IMR-90 (cell line): ENCODE results near the gene FUS. TPM values are rescaled to one million over a fixed set of nuclear protein-coding genes. Genes with fewer than 3 reads are reported as not detected.
A peak's percentile ranks its signal among the peaks of the same experiment; 100 is the strongest.

Experiments
- ATAC-seq: fragments of 200-7000 bp; cut with Tn5 transposase; 2 replicates; pipeline ENCODE4 v1.9.1; 2020; ENCODE audit warnings: low read depth, mild to moderate bottlenecking, moderate library complexity
- BruUV-seq: library from RNA; stranded (reverse); fragments of 400-500 nt; replicated peaks from 2 replicates; lab custom pipeline; 2021; lab: Mats Ljungman, UMichigan
- CTCF ChIA-PET: fragments of 300-600 bp; formaldehyde crosslinking; extraction: SDS; loops from one replicate; lab custom pipeline; 2021; ENCODE audit warnings: antibody characterized with exemption; lab: Yijun Ruan, JAX
- POLR2A ChIA-PET: fragments of 300-600 bp; sonication (Branson Sonifier 250); formaldehyde crosslinking; loops from one replicate; lab custom pipeline; 2022; ENCODE audit warnings: antibody characterized with exemption; ENCODE audit not compliant: unreplicated experiment; lab: Charles Lee
- DNase-seq: peaks from one replicate; pipeline ENCODE4 v3.0.0; 2013
- H2AFZ ChIP-seq: replicated peaks from 2 replicates; pipeline ENCODE3; 2013; ENCODE audit warnings: low read length, mild to moderate bottlenecking; ENCODE audit not compliant: poor library complexity
- H2AK5ac ChIP-seq: 2 replicates; pipeline ENCODE4 v1.6.1; 2013; ENCODE audit warnings: low read depth, low read length, inconsistent platforms
- H2AK9ac ChIP-seq: replicated peaks from 2 replicates; pipeline ENCODE3; 2013; ENCODE audit warnings: mild to moderate bottlenecking, low read depth, low read length, moderate library complexity; ENCODE audit not compliant: poor library complexity
- H2BK120ac ChIP-seq: 2 replicates; pipeline ENCODE4 v1.6.1; 2013; ENCODE audit warnings: low read depth, low read length, inconsistent platforms
- H2BK15ac ChIP-seq: 3 replicates; pipeline ENCODE4 v1.6.1; 2013; ENCODE audit warnings: low read depth, low read length, inconsistent platforms
- H2BK20ac ChIP-seq: 2 replicates; pipeline ENCODE4 v1.6.1; 2013; ENCODE audit warnings: low read depth, mild to moderate bottlenecking, inconsistent platforms, low read length, moderate library complexity
- H2BK5ac ChIP-seq: 2 replicates; pipeline ENCODE4 v1.6.1; 2013; ENCODE audit warnings: mild to moderate bottlenecking, low read depth, low read length, inconsistent platforms; ENCODE audit not compliant: poor library complexity, severe bottlenecking
- H3K14ac ChIP-seq: replicated peaks from 2 replicates; pipeline ENCODE4 v1.6.1; 2013; ENCODE audit warnings: low read depth, low read length, inconsistent platforms
- H3K18ac ChIP-seq: 2 replicates; pipeline ENCODE4 v1.6.1; 2013; ENCODE audit warnings: low read depth, low read length, control low read depth
- H3K23ac ChIP-seq: 2 replicates; pipeline ENCODE4 v1.6.1; 2013; ENCODE audit warnings: low read depth, low read length, inconsistent platforms
- H3K27ac ChIP-seq: 2 replicates; pipeline ENCODE4 v1.5.1; 2013; ENCODE audit warnings: mild to moderate bottlenecking, control low read depth, low read length; ENCODE audit not compliant: insufficient read depth
- H3K27me3 ChIP-seq: 2 replicates; pipeline ENCODE4 v1.6.1; 2013; ENCODE audit warnings: low read length; ENCODE audit not compliant: control insufficient read depth, insufficient read depth
- H3K36me3 ChIP-seq: 2 replicates; pipeline ENCODE4 v1.6.1; 2013; ENCODE audit warnings: low read length, mixed read lengths; ENCODE audit not compliant: control insufficient read depth, insufficient read depth
- H3K4ac ChIP-seq: 2 replicates; pipeline ENCODE4 v1.6.1; 2013; ENCODE audit warnings: low read depth, low read length, inconsistent platforms
- H3K4me1 ChIP-seq: 2 replicates; pipeline ENCODE4 v1.6.1; 2013; ENCODE audit warnings: low read length, mixed read lengths; ENCODE audit not compliant: control insufficient read depth, insufficient read depth
- H3K4me2 ChIP-seq: 2 replicates; pipeline ENCODE4 v1.6.1; 2013; ENCODE audit warnings: low read depth, mild to moderate bottlenecking, control low read depth, low read length, moderate library complexity
- H3K4me3 ChIP-seq: 2 replicates; pipeline ENCODE4 v1.5.1; 2013; ENCODE audit warnings: low read depth, mild to moderate bottlenecking, control low read depth, low read length, moderate library complexity; ENCODE audit not compliant: insufficient read depth
- H3K56ac ChIP-seq: 2 replicates; pipeline ENCODE4 v1.6.1; 2013; ENCODE audit warnings: low read length, inconsistent platforms; ENCODE audit not compliant: insufficient read depth; ENCODE audit errors: extremely low read depth
- H3K79me1 ChIP-seq, 2 experiments: 2 replicates each; pipeline ENCODE4 v1.6.1; 2013; ENCODE audit warnings: low read length in 2 of 2, inconsistent platforms in 1 of 2, low read depth in 1 of 2
- H3K9ac ChIP-seq: 2 replicates; pipeline ENCODE4 v1.6.1; 2013; ENCODE audit warnings: low read depth, low read length, control low read depth
- H3K9me1 ChIP-seq: 2 replicates; pipeline ENCODE4 v1.6.1; 2013; ENCODE audit warnings: low read length, inconsistent platforms; ENCODE audit not compliant: insufficient read depth
- H3K9me3 ChIP-seq: 2 replicates; pipeline ENCODE4 v1.6.1; 2013; ENCODE audit warnings: low read length; ENCODE audit not compliant: control insufficient read depth, insufficient read depth
- H4K20me1 ChIP-seq: 2 replicates; pipeline ENCODE4 v1.6.1; 2013; ENCODE audit warnings: low read length, inconsistent platforms; ENCODE audit not compliant: insufficient read depth
- H4K5ac ChIP-seq: 2 replicates; pipeline ENCODE4 v1.6.1; 2013; ENCODE audit warnings: mild to moderate bottlenecking, low read depth, low read length, control low read depth
- H4K8ac ChIP-seq, 2 experiments: 2 replicates each; pipeline ENCODE4 v1.6.1; 2013; ENCODE audit warnings: low read depth in 2 of 2, low read length in 2 of 2, control low read depth in 1 of 2, inconsistent platforms in 1 of 2
- H4K91ac ChIP-seq: 2 replicates; pipeline ENCODE4 v1.6.1; 2013; ENCODE audit warnings: low read depth, low read length, inconsistent platforms; ENCODE audit not compliant: insufficient read depth
- CEBPB ChIP-seq: IDR thresholded peaks from 2 replicates; pipeline ENCODE4 v1.6.1; 2012; ENCODE audit warnings: low read depth, low read length, improper control_type of control experiment
- CHD1 ChIP-seq: IDR thresholded peaks from 2 replicates; pipeline ENCODE4 v1.6.1; 2012; ENCODE audit warnings: low read depth, low read length, improper control_type of control experiment
- CTCF ChIP-seq: conservative IDR thresholded peaks from 2 replicates; pipeline ENCODE4 v1.5.1; 2012; ENCODE audit warnings: mild to moderate bottlenecking, low read depth, low read length, improper control_type of control experiment
- FOS ChIP-seq: fragments of 150-350 bp; IDR thresholded peaks from 2 replicates; pipeline ENCODE4 v1.6.1; 2016; ENCODE audit warnings: low read depth, low read length
- MXI1 ChIP-seq: IDR thresholded peaks from 2 replicates; pipeline ENCODE4 v1.6.1; 2012; ENCODE audit warnings: low read depth, mild to moderate bottlenecking, low read length, moderate library complexity, borderline replicate concordance
- NFE2L2 ChIP-seq: fragments of 150-350 bp; IDR thresholded peaks from 2 replicates; pipeline ENCODE4 v1.6.1; 2016; ENCODE audit warnings: low read depth, mild to moderate bottlenecking, low read length
- POLR2A ChIP-seq: IDR thresholded peaks from 2 replicates; pipeline ENCODE4 v1.6.1; 2012; ENCODE audit warnings: mild to moderate bottlenecking, low read depth, low read length
- RCOR1 ChIP-seq: IDR thresholded peaks from 2 replicates; pipeline ENCODE4 v1.6.1; 2012; ENCODE audit warnings: mild to moderate bottlenecking, low read length, improper control_type of control experiment; ENCODE audit not compliant: insufficient replicate concordance
- RFX5 ChIP-seq: IDR thresholded peaks from 2 replicates; pipeline ENCODE4 v1.8.0; 2012; ENCODE audit warnings: low read depth, mild to moderate bottlenecking, low read length, moderate library complexity
- USF2 ChIP-seq: fragments of 150-350 bp; IDR thresholded peaks from 2 replicates; pipeline ENCODE4 v1.6.1; 2017; ENCODE audit warnings: mild to moderate bottlenecking, antibody characterized with exemption, low read length, low read depth
- WGBS, 2 experiments: methylation state at CpG; one replicate each; pipeline versions ENCODE4 v1.1.5 to v1.1.7; 2013; ENCODE audit warnings: missing lambda C conversion rate in 2 of 2; ENCODE audit not compliant: insufficient read length in 1 of 2; ENCODE audit errors: extremely low coverage in 2 of 2; 5-methylcytosine and 5-hydroxymethylcytosine counted together
- dilution Hi-C: fragments of 300-500 bp; cut with HindIII; formaldehyde crosslinking; loops from one replicate; pipeline ENCODE4 v1.14.3; 2018; ENCODE audit warnings: low sequenced_read_pairs; ENCODE audit not compliant: unreplicated experiment
- in situ Hi-C: fragments of 300-500 bp; cut with MboI; formaldehyde crosslinking; loops from 3 replicates; pipeline ENCODE4 v1.14.3; 2019; ENCODE audit warnings: low sequenced_read_pairs, inconsistent platforms, mixed read lengths
- intact Hi-C: fragments of 100-400 bp; cut with micrococcal nuclease; formaldehyde crosslinking; loops from 2 replicates; pipeline ENCODE4 v1.10.0; 2022
- polyA plus RNA-seq, 3 experiments: library from polyadenylated mRNA; depleted of rRNA; stranded (reverse); fragments of >200 nt; gene quantifications; 2 replicates each; pipeline ENCODE4 v1.2.3, GENCODE V29; 2012; ENCODE audit warnings: low replicate concordance in 1 of 3
- total RNA-seq: library from RNA; depleted of rRNA; stranded (reverse); fragments of >200 nt; gene quantifications from 2 replicates; pipeline ENCODE4 v1.2.3, GENCODE V29; 2012

FUS gene
- total and polyA plus RNA-seq, 2 of the 4 experiments (the other 2 are of a cell fraction): 42.8 to 340 TPM

- no peak overlapping the region for H2BK5ac ChIP-seq
- H3K18ac ChIP-seq: no peak overlapping the region
- H3K9me3 ChIP-seq: no peaks in the 10 kb centered on the region
- H4K91ac ChIP-seq: no peak overlapping the region
- in situ Hi-C loops (no loop called here), dilution Hi-C loops (no loop called here), intact Hi-C loops (loop anchor here (10.0 kb wide), 1 partner anchor 691 kb away; the partner anchor contains the start of gene ZNF267)
- H2BK20ac ChIP-seq: no peak overlapping the region
- no peak overlapping the region for H3K4ac ChIP-seq
- H3K14ac ChIP-seq: no peak overlapping the region
- peaks cover 9% of the 10 kb centered on the region for H3K9me1 ChIP-seq
- peak overlapping the region; percentile 42; the same call in 1 of the 2 replicates for H2BK120ac ChIP-seq
- no peak overlapping the region for H3K4me3 ChIP-seq
- H3K23ac ChIP-seq: 0 out of 2 replicates have a peak overlapping the region, but pooled peaks have one; percentile 9
- 89% methylated on average over 3 of the region's 10 CpGs; no CpG with 5 or more reads in 1 of the 2 experiments for WGBS, 2 experiments
- peaks cover 30 to 70% of the 10 kb centered on the region in 2 experiments for H3K79me1 ChIP-seq
- DNase-seq (no peak), ATAC-seq (no peak)
- ChIA-PET CTCF (interaction anchor here (0.7 kb wide), 1 partner anchor 41 kb away, joined by 8 read pairs; no protein-coding TSS in a partner anchor), POLR2A (interaction anchor here (0.5 kb wide), 1 partner anchor 203 kb away, joined by 14 read pairs; no protein-coding TSS in a partner anchor)
- peaks cover 63% of the 10 kb centered on the region for H3K36me3 ChIP-seq
- no peak overlapping the region for H3K9ac ChIP-seq
- H4K5ac ChIP-seq: no peak overlapping the region
- H2AFZ ChIP-seq: no peak overlapping the region
- H3K56ac ChIP-seq: no peak overlapping the region
- H4K8ac ChIP-seq: no peak overlapping the region
- H2BK15ac ChIP-seq: no peak overlapping the region
- no peak for TF ChIP-seq NFE2L2
- no peak for TF ChIP-seq FOS
- TF ChIP-seq MXI1: no peak
- TF ChIP-seq CHD1: no peak
- no peak for TF ChIP-seq CTCF
- TF ChIP-seq RFX5: no peak
- no peak for TF ChIP-seq USF2
- TF ChIP-seq CEBPB: no peak
- no peak for TF ChIP-seq RCOR1
- TF ChIP-seq POLR2A: no peak
- peaks cover 91% of the 10 kb centered on the region for H4K20me1 ChIP-seq
- peaks cover 6% of the 10 kb centered on the region; the same call in 1 of the 2 replicates for H3K4me1 ChIP-seq
- H3K4me2 ChIP-seq: peak overlapping the region; percentile 32; the same call in 1 of the 2 replicates
- H2AK5ac ChIP-seq: no peak overlapping the region
- H3K27me3 ChIP-seq: no peaks in the 10 kb centered on the region
- no TSS peak for BruUV-seq
- H2AK9ac ChIP-seq: no peak overlapping the region
- H3K27ac ChIP-seq: no peak overlapping the region
Observed at GRCh38 chr16:31183432-31184428, 3.8 kb downstream of the FUS start.
